Activated CD8-positive, alpha-beta memory T cell treated with anti-CD3 and anti-CD28 coated beads, Interleukin-2, amount 50 U/mL, for 1 hour (primary cell): ENCODE results near the gene NET1.
"Not testable (repeated sequence)": the region's sequence is repeated elsewhere in the genome, so short reads cannot be mapped to it uniquely, and the experiment has no call there.

Source experiments
- DNase-seq: peaks from one replicate; pipeline ENCODE4 v3.0.0-alpha.2; 2020; ENCODE audit errors: extremely low read depth

Gene NET1

DNA sequence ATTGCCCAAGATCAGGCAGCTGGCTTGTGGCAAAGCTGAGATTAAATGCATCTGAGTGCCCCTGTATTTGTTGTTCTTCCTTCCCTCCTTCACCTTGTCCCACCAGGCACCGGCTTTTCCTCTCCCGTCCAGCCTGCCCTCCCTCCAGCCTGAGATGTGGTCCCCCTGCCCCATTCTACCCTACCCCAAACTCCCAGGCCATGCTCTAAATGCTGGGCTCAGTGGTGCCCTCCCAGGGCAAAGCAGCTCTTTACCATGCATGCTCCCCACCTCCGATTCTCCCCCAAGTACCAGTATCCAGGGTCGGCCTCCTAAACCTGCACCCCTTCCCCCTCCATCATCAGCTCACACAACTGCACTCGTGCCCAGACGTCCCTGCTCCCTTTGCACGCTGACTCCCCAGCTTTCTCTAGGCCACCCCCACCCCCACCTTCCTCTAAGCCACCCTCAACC lies 50.5 kb downstream of the NET1 start:
- no peak for DNase-seq

DNA sequence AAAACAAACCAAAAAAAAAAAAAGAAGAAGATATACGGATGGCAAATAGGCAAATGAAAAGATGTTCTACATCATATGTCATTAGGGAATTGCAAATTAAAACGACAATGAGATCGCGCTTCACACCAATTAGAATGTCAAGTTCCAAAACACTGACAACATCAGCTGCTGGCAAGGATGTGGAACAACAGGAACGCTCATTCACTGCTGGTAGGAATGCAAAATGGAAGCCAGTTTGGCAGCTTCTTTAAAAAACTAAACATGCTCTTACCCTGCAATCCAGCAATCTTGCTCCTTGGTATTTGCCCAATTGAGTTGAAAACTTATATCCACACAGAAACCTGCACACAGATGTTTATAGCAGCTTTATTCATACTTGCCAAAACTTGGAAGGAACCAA lies 52.2 kb downstream of the NET1 start:
- DNase-seq, result no peak

DNA sequence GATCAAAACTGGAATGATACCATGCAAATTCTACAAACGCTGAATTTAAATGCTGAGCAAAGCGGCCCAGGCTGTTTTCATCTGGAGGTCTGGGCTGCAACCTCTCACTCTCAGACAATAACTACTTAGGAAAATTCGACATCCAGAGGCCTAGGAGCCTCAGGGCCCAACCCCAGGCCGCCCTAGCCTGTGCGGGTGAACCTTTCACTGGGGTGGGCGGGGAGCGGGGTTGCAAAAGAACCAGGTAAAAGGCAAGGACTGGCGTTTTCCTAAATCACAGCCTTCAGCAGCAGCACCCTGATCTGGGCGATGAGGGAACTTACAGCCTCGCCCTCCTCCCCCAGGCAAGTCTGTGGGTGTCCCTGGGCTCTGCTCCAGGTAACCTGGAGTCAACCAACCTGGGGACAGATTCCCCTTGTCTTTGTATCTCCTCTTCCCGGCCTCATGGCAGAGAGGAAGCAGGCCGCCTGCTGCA lies 53.7 kb downstream of the NET1 start:
- DNase-seq, result no peak

DNA sequence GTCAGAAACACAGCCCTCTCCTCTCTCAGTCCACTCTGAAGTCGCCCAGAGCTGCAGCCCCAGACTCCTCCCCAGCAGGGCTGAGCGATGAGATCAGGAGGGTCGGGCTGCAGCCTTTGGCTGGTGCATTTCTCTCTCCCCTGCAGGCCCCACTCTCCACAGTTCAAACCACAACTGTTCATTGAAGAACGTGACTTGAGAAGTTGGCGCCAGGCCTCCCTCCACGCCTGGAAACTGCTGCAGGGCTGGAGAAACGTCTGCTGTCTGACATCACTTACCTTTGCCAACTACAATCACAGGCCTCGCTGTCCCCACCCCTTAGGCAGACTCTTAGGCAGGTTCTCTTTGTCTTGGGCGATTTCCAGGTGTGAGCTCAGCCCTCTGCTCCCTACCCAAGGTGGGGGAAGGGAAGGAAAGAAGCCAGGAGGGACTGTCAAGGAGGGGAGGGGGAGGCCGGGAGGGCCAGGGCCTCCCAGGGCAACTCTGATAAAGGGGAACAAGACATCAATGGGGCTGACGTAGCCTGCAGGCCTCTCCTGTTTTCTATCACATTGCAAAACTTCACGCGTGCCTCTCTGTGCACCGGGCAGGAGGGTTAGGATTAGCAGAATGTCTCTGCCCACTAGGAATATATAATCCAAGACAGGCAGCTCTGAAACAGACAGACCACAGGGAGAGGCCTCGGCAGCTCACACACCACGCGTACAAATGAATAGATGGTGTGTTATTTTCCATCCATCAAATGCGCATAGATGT lies 54.3 kb downstream of the NET1 start:
- no peak for DNase-seq

DNA sequence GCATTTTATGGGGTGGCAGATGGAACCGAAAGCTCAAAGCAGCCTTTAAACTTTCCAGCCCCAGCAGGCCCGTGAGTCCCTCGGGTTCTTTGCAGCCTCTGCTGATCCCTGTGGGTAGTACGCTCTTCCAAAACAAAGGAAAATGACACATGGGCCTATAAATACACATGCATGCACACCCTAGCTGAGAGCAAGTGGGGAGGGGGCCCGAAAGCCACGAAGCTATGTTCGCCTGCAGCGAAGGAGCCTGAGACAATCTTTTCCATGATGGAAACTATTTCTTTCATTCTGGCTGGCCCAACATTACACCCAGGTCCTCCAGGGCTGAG lies 54.8 kb downstream of the NET1 start:
- DNase-seq, result no peak

DNA sequence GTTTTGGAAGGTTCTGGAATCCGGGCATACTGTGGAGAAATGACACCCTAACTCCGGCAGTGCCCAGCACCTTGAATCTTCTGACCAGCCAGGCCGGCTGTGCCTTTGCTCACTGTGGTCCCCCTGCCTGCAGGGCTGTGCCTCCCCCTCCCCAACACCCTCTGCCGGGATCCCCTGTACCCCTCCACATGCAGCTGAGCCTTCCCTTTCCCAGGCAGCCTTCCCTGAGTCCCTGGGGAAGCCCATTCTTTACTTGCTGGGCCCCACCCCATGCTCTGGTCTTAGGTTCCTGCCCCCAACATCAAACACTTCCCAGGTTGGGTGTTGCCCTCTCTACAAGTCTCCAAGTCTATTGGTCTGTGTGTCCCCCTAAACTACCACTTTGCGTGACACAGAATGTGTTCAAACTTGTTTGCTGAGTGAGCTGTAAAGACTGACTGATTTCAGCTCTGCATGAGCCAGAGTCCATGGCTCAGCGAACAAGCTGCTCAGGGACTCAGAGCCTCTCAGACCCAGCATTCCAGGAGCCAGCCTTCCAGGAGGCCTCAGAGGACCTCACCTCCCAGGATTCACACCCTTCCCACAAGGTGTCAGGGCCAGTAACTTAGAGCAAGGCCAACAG lies 55.4 kb downstream of the NET1 start:
- no peak for DNase-seq

DNA sequence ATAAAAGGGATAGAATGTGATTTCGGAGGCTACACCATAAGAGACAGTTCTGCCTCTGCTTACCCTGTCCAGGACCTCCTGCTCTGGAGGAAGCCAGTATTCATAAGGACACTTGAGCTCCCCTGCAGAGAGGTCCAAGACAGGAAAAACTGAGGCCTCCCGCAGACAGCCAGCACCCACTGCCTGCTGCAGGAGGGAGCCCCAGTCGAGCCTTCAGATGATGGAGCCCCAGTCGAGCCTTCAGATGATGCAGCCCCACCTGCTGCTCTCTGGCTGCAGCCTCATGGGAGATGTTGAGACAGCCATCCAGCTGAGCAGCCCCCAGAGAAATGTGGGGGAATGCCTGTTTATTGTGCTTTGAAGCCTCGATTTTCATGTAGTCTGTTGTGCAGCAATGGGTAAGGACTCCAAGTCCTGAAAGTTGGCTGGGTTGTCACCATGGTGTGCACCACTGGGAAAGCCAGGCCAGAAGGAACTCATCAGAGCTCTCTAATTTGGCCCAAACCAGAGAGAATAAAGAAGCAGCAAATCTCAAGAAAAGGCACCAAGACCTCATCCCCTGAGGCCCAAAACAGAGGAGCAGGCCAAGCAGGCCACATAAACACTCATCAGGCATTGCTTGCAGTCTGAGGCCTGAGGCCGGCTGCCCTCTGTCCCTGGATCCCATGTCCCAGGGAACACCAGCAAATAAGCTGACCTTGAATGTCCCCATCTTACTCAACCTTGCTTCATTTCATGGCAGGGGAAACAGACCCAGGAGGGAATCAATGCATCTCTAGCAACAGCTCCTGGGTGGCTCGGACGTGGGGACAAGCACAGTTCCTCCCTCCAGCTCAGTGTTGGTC lies 56.1 kb downstream of the NET1 start:
- no peak for DNase-seq

DNA sequence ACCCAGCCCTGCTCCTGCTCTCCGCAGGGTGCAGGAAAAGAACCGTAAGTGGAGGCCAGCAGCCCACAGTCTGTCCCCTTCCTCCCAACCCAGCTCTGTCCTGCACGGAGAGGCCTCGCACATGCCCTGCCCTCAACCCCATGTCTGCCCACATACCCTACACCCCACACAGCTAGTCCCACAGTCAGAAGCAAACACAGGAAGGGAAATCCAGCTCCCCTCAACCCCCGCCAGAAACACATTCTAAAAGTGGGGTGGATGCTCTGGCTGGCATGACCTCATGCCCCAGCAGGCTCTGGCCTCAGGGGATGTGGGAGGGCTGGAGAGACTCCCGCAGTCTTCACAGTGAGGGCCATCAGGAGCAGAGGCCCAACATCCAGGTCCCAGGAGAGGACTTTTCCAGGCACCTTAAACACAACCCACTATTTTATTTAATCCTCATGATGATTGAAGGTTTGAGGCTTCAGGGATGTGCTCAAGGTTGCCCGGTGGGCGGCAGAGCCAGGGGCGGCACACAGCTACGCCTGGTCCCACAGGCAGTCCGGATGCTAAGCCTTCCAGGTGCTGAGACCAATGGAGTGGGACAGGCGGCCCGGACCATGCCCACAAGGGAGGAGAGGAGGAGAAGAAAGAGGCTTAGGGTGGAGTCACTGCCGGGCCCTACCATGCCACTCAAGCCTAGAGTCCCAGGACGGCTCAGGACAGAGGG lies 57.1 kb downstream of the NET1 start:
- DNase-seq, result no peak

DNA sequence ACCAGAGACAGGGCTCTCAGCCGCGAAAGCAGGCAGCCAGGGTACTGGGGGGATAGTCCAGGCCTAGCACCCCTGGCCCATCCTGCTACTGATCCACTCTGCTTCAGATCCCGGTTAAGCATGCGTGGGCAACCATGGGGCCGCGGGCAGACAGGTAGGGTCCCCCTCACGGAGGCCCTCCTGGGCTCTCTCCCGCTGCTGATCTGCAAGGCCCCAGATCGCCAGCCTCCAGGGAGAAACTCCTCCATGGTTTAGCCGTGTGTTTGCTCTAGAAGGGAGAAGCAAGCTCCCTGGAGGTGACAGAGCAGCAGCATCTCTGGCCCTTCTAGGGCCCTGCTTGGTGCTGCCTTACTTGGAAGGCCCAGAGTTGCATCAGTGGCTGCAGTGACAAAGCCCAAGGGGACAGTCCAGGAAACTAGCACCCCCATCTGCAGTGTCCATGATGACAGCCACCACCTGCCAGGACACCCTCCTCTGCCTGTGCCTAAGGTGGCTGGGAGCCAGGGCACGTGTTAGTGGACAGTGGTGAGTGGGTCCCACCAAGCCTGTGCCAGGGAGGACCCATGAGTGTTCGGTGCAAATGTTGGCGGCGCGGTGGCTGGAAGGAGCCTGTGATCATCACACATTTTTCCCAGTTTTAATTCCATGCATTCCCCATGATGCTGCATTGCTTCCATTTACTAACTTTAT lies 57.9 kb downstream of the NET1 start:
- no peak for DNase-seq

DNA sequence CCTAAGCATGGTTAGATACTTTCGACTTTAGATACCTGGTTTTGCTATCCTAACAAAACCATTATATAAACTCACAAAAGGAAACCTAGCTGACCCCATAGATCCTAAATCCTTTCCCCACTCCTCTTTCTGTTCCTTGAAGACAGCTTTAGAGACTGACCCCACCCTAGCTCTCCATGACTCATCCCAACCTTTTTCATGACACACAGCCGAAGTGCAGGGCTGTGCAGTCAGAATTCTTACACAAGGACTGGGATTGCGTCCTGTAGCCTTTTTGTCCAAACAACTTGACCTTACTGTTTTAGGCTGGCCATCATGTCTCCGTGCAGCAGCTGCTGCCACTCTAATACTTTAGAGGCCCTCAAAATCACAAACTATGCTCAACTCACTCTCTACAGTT lies 62.3 kb downstream of the NET1 start:
- not testable (repeated sequence) for DNase-seq

DNA sequence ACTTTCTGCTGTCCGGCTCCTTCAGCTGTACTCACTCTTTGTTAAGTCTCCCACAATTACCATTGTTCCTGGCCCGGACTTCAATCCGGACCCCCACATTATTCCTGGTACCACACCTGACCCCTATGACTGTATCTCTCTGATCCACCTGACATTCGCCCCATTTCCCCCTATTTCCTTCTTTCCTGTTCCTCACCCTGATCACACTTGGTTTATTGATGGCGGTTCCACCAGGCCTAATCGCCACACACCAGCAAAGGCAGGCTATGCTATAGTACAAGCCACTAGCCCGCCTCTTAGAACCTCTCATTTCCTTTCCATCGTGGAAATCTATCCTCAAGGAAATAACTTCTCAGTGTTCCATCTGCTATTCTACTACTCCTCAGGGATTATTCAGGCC lies 62.7 kb downstream of the NET1 start:
- DNase-seq, result not testable (repeated sequence)

DNA sequence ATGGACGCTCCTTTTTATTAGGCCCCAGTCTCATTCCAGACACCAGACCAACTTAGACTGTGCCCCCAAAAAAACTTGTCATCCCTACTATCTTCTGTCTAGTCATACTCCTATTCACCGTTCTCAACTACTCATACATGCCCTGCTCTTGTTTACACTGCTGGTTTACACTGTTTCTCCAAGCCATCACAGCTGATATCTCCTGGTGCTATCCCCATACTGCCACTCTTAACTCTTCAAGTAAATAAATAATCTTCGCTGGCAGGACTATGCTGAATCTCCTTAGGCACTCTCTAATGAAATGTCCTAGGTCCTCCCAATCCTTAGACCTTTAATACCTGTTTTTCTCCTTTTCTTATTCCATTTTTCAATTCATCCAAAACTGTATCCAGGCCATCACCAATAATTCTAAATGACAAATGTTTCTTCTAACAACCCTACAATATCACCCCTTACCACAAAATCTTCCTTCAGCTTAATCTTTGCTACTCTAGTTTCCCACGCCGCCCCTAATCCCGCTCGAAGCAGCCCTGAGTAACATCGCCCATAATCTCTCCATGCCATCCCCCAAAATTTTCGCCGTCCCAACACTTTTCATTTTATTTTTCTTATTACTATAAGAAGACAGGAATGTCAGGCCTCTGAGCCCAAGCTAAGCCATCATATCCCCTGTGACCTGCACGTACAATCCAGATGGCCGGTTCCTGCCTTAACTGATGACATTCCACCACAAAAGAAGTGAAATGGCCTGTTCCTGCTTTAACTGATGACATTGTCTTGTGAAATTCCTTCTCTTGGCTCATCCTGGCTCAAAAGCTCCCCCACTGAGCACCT lies 63.8 kb downstream of the NET1 start:
- not testable (repeated sequence) for DNase-seq

DNA sequence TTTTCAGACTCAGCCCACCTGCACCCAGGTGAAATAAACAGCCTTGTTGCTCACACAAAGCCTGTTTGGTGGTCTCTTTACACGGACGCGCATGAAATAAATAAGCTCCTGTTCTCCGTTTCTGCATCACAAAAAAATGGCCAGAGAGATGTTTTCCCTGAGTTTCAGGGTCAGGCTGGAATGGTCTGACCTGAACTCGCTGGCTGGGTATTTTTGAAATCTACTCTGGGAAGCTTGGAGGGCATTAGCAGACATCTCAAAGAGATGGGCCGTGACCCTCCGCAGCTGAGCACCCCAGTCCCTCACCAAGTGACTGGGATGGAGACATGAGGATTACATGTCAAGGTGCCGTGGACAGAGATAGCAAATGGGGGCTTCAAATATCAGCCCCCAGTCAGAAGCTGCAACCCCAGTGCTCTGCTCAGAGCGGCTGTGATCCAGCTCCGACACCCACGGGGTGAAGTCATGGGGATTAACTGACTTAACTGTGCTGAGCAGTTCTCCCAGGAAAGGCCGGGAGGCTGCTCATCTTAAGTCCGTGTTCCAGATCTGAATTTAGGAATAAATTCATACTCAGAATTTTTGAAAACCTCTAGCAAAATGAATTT lies 64.7 kb downstream of the NET1 start:
- DNase-seq, result no peak

DNA sequence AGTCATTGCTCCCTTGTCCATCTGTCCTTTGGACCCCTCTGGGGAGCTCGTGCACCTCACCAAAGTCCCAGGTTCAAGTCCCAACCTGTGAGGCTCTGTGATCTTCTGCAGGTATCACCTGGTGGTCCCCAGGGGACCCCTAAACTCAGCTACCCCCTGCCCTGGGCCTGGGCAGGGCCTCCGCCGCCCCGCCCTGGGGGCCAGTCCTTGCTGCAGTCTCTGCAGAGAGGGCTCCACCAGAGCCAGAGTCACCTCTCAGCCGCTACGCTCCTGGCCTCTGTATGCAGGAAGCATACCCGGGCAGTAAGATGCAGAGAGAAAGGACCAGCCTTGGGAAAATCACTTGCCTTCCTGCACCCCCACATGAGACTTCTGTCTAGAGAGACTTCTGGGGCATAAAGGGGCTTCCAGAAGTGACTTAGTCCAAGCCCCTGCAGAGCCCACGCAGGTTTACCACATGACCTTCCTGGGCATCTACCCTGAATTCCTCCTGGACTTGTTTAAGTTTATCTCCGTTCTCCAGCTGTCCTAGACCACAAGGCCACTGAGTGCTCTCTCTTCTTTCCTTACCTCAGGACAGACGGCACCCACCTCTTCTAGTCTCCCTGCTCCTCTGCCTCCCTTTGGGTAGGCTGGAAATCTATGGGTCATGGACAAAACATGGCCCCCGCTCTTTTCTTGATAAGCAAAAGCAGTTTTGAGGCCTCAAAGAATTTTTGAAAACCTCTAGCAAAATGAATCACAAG lies 65.8 kb downstream of the NET1 start:
- no peak for DNase-seq

DNA sequence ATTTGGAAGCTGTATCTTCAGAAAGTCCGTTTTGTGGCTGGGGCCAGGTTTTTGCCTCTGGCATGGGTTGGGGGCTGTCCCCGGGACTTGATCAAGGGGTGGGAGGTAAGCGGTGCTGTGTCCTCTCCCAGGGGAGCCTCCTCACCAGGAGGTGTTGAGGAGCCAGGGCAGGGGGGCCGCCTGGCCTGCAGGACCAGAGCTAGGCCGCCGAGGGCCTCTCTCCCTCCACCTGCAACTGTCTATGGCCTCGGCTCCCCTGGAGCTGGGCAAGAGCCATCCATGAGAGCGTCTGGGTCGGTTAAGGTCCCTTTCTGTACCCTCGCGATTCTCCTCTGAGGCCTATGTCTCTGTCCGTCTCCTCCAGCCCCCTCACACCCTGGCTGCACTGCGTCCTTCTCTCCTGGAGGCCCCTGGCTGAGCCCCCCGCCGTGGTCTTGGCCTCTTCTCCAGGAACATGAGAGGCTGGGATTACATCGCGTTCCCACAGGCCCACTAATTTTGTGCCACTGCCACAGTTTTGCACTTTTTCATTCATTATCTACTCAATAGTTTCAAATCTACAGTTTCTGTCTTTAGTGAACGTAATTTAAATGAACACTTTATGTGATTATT lies 66.4 kb downstream of the NET1 start:
- DNase-seq, result no peak

DNA sequence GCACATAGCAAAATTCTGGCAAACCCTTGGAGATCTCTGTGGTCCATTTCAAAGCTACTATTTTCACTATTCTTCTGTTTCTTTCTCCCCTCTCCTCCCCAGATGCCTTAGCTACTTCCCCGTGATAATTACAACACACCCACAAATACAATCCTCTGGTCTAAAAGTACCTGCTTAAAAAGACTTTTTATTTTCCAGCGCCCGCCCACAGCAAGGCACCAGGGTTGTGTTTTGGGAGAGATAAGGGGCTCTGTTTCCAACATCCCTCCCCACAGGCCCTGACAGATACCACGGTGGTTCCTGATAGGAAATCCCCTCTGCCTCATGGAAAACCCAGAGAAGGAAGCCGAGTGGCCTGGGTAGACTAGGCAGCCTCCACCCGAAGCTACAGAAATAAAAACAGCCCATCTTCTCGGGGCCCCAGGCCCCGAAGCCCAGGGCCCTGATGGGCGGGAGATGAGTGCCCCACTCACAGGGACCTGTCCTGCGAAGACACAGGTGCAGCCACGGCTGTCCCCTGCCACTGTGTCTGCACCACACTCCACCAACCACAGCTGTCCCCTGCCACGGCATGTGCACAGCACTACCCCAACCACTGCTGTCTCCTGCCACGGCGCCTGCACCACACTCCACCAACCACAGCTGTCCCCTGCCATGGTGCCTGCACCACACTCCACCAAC lies 67.3 kb downstream of the NET1 start:
- DNase-seq, result no peak

DNA sequence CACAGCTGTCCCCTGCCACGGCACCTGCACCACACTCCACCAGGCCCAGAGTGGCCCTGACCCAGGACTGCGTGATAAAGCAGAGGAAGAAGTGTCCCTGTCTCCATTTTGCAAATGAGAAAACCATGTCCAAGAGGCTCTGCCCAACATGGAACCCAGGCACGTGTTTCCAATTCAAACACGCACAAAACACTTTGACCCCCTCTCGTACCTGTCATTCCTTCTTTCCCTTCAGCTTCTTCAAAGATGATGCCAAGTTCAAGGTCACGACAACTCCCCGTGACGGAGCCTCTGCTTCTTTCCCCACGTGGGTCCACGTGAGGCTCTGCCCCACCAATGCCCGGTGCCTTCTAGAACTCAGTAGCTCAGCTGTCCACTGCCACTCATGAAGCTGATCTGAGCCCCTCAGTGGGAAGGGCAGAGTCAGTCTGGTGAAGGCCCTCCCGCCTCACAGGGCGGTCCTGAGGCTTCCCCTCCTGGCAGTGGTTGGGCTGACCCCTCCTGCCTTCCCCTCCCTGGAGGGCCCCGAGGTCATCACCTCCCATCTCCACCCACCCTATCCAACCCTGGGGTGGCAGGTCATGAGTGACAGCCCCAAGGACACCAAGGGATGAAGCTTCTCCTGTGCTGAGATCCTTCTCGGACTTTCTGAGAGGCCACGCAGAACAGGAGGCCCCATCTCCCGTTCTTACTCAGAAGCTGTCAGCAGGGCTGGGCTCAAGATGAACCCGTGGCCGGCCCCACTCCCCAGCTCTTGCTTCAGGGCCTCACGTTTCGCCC lies 68.0 kb downstream of the NET1 start:
- no peak for DNase-seq

DNA sequence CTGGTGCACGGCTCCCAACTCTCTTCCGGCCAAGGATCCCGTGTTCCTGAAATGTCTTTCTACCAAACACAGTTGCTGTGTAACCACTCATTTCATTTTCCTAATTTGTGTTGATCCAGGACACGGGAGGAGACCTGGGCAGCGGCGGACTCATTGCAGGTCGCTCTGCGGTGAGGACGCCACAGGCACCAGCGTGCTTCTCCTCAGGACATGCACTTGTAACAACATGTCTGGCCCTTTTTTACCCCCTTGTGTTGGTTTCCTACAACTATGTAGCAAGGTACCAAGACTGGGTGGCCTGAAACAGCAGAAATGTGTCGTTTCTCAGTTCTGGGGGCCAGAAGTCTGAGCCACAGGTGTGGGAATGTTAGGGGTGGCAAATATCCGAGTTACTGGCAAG lies 68.8 kb downstream of the NET1 start:
- no peak for DNase-seq
